HCT116 (cell line): Measurements from ENCODE around the gene APOBEC3B. TPM values are rescaled to one million over a fixed set of nuclear protein-coding genes. Genes with fewer than 3 reads are reported as not detected.

Source experiments
- ATAC-seq: fragments of 200-7000 bp; cut with Tn5 transposase; 2 replicates; pipeline ENCODE4 v1.9.1; 2020; ENCODE audit warnings: mild to moderate bottlenecking, moderate library complexity
- BruUV-seq: library from RNA; stranded (reverse); fragments of 400-500 nt; replicated peaks from 2 replicates; lab custom pipeline; 2021; lab: Mats Ljungman, UMichigan
- CTCF ChIA-PET: fragments of 300-600 bp; sonication (Branson Sonifier 250); formaldehyde crosslinking; loops from one replicate; lab custom pipeline; 2021; ENCODE audit warnings: antibody characterized with exemption; lab: Charles Lee
- POLR2A ChIA-PET: fragments of 300-600, 350-600 bp; sonication (Branson Sonifier 250); formaldehyde crosslinking; loops from one replicate; lab custom pipeline; 2021; ENCODE audit warnings: antibody characterized with exemption; lab: Charles Lee
- RAD21 ChIA-PET, 2 experiments: fragments of 300-600 bp; sonication (Branson Sonifier 250); formaldehyde crosslinking; loops; one replicate each; lab custom pipeline; 2023; ENCODE audit warnings: low total read pairs in 2 of 2; ENCODE audit not compliant: uncharacterized antibody in 2 of 2, unreplicated experiment in 2 of 2, low non-redundant PET in 1 of 2; lab: Charles Lee
- DNase-seq: peaks from one replicate; pipeline ENCODE4 v3.0.0-alpha.2; 2010; ENCODE audit warnings: low read depth, low spot score
- H2AFZ ChIP-seq: fragments of 200-600 bp; shearing (Covaris generic), sonication (generic); 2 replicates; pipeline ENCODE4 v1.6.1; 2017; ENCODE audit warnings: low read depth, mixed run types, mixed read lengths, antibody characterized with exemption, low read length; ENCODE audit not compliant: poor library complexity, severe bottlenecking
- H3K27ac ChIP-seq: 2 replicates; pipeline ENCODE4 v1.5.1; 2012; ENCODE audit warnings: low read depth, low read length
- H3K27me3 ChIP-seq: fragments of 200-600 bp; sonication (generic); 2 replicates; pipeline ENCODE4 v1.6.1; 2016; ENCODE audit warnings: mixed run types, low read length, mixed read lengths; ENCODE audit not compliant: insufficient read depth
- H3K36me3 ChIP-seq, 2 experiments: fragments of 200-500 bp in 1 of 2; fragments of 200-600 bp in 1 of 2; sonication (Bioruptor generic) in 1 of 2; sonication (generic) in 1 of 2; 2 replicates each; pipeline versions ENCODE4 v1.5.1 to v1.6.1; 2014 to 2016; ENCODE audit warnings: low read length in 2 of 2, inconsistent platforms in 1 of 2, mixed read lengths in 1 of 2, mixed run types in 1 of 2; ENCODE audit not compliant: insufficient read depth in 2 of 2, control insufficient read depth in 1 of 2
- H3K4me1 ChIP-seq, 2 experiments: fragments of 200-600 bp in 1 of 2; sonication (generic) in 1 of 2; 2 replicates each; pipeline versions ENCODE4 v1.5.1 to v1.6.1; 2012 to 2017; ENCODE audit warnings: low read length in 2 of 2, inconsistent platforms in 1 of 2, mild to moderate bottlenecking in 1 of 2, mixed read lengths in 1 of 2, mixed run types in 1 of 2, moderate library complexity in 1 of 2; ENCODE audit not compliant: insufficient read depth in 2 of 2, control insufficient read depth in 1 of 2
- H3K4me2 ChIP-seq: fragments of 200-600 bp; sonication (generic); 2 replicates; pipeline ENCODE4 v1.6.1; 2017; ENCODE audit warnings: mixed run types, low read length, mixed read lengths
- H3K4me3 ChIP-seq, 2 experiments: fragments of 200-600 bp in 1 of 2; sonication (generic) in 1 of 2; replicated peaks in 1 of 2; 2 replicates each; pipeline ENCODE4 v1.5.1; 2011 to 2016; ENCODE audit warnings: low read length in 2 of 2, control low read depth in 1 of 2, low read depth in 1 of 2, mild to moderate bottlenecking in 1 of 2, mixed read lengths in 1 of 2, mixed run types in 1 of 2
- H3K79me2 ChIP-seq: fragments of 200-600 bp; sonication (generic); 2 replicates; pipeline ENCODE4 v1.6.1; 2017; ENCODE audit warnings: mild to moderate bottlenecking, mixed run types, low read length, moderate library complexity, mixed read lengths; ENCODE audit not compliant: insufficient read depth
- H3K9ac ChIP-seq: fragments of 200-600 bp; sonication (generic); 2 replicates; pipeline ENCODE4 v1.6.1; 2016; ENCODE audit warnings: low read length, mixed read lengths
- H3K9me2 ChIP-seq: fragments of 200-600 bp; sonication (generic), shearing (Covaris generic); 2 replicates; pipeline ENCODE4 v1.6.1; 2017; ENCODE audit warnings: mixed run types, mild to moderate bottlenecking, moderate library complexity; ENCODE audit not compliant: insufficient read depth
- H3K9me3 ChIP-seq, 2 experiments: fragments of 200-500 bp in 1 of 2; fragments of 200-600 bp in 1 of 2; sonication (Bioruptor generic) in 1 of 2; sonication (generic) in 1 of 2; 2 replicates each; pipeline ENCODE4 v1.6.1; 2014 to 2017; ENCODE audit warnings: low read length in 2 of 2, mixed read lengths in 2 of 2, inconsistent platforms in 1 of 2, low read depth in 1 of 2, mild to moderate bottlenecking in 1 of 2, mixed run types in 1 of 2, moderate library complexity in 1 of 2; ENCODE audit not compliant: control insufficient read depth in 1 of 2, insufficient read depth in 1 of 2
- H4K20me1 ChIP-seq: fragments of 200-600 bp; sonication (generic), shearing (Covaris generic); 2 replicates; pipeline ENCODE4 v1.6.1; 2017; ENCODE audit warnings: mixed run types, mild to moderate bottlenecking, moderate library complexity; ENCODE audit not compliant: insufficient read depth
- CBX3 ChIP-seq: IDR thresholded peaks from 2 replicates; pipeline ENCODE4 v1.6.1; 2012; ENCODE audit warnings: low read depth
- CTCF ChIP-seq, 3 experiments: fragments of 200-600 bp in 1 of 3; sonication (generic) in 1 of 3; IDR thresholded peaks in 2 of 3; conservative IDR thresholded peaks in 1 of 3; 2 replicates each; pipeline ENCODE4 v1.5.1; 2012 to 2017; ENCODE audit warnings: low read depth in 2 of 3, low read length in 2 of 3, antibody characterized with exemption in 1 of 3, borderline replicate concordance in 1 of 3, control low read depth in 1 of 3, mild to moderate bottlenecking in 1 of 3, mixed read lengths in 1 of 3, mixed run types in 1 of 3, moderate library complexity in 1 of 3; ENCODE audit not compliant: insufficient read depth in 1 of 3
- EZH2phosphoT487 ChIP-seq: fragments of 200-600 bp; IDR thresholded peaks from 2 replicates; pipeline ENCODE4 v1.6.1; 2018; ENCODE audit warnings: antibody characterized with exemption, borderline replicate concordance
- FOSL1 ChIP-seq: IDR thresholded peaks from 2 replicates; pipeline ENCODE4 v1.6.1; 2012; ENCODE audit warnings: low read depth
- JUND ChIP-seq: IDR thresholded peaks from 2 replicates; pipeline ENCODE4 v1.6.1; 2012
- MAX ChIP-seq: IDR thresholded peaks from 2 replicates; pipeline ENCODE4 v1.6.1; 2012
- POLR2AphosphoS5 ChIP-seq: IDR thresholded peaks from 2 replicates; pipeline ENCODE4 v1.6.1; 2011; ENCODE audit warnings: mild to moderate bottlenecking, low read depth, low read length, moderate library complexity
- RAD21 ChIP-seq: IDR thresholded peaks from 2 replicates; pipeline ENCODE4 v1.6.1; 2012; ENCODE audit warnings: low read depth, mild to moderate bottlenecking
- TCF7L2 ChIP-seq: IDR thresholded peaks from 2 replicates; pipeline ENCODE4 v1.7.0; 2011; ENCODE audit warnings: borderline replicate concordance, inconsistent platforms; ENCODE audit not compliant: insufficient read depth, insufficient read length; ENCODE audit errors: extremely low read depth
- YY1 ChIP-seq: IDR thresholded peaks from 2 replicates; pipeline ENCODE4 v1.6.1; 2011; ENCODE audit warnings: low read length, low read depth, moderate library complexity, mild to moderate bottlenecking; ENCODE audit not compliant: insufficient replicate concordance; ENCODE audit errors: extremely low read depth
- ZBTB33 ChIP-seq: IDR thresholded peaks from 2 replicates; pipeline ENCODE4 v1.6.1; 2011; ENCODE audit warnings: mild to moderate bottlenecking, low read length, moderate library complexity; ENCODE audit not compliant: insufficient replicate concordance; ENCODE audit errors: extremely low read depth
- intact Hi-C: fragments of 100-400 bp; cut with micrococcal nuclease; formaldehyde crosslinking; loops from 2 replicates; pipeline ENCODE4 v1.10.0; 2022
- total RNA-seq: library from RNA; stranded (reverse); gene quantifications from one replicate; pipeline ENCODE4 v1.2.1, GENCODE V29; 2021; ENCODE audit not compliant: unreplicated experiment

The APOBEC3B gene
- total RNA-seq, 1 experiment from 2014 or later = 10.3 TPM

GRCh38 chr22:38973289-38974169, 8.6 kb upstream of the APOBEC3B start:
- ATAC-seq (peak; percentile 79), DNase-seq (no peak)
- no peak for TF ChIP-seq YY1
- TF ChIP-seq ZBTB33 = no peak
- TF ChIP-seq RAD21 = peak; percentile 70
- no peak for TF ChIP-seq FOSL1
- no peak for TF ChIP-seq EZH2phosphoT487
- TF ChIP-seq JUND = no peak
- peak; percentile 61 to 68 (median 67) for TF ChIP-seq CTCF (IDR thresholded peaks at IDR 0.05 in 2 of 3, conservative IDR thresholded peaks at IDR 0.05 in 1 of 3; ENCODE audit: borderline replicate concordance in 1 of 3, insufficient read depth in 1 of 3, low read depth in 2 of 3, low read length in 2 of 3)
- no peak for TF ChIP-seq MAX
- no peak for TF ChIP-seq CBX3
- no peak for TF ChIP-seq POLR2AphosphoS5
- no peak for TF ChIP-seq TCF7L2
- ChIA-PET RAD21 (interaction anchor here in 1 of 2 experiments (0.6 kb wide), 1 partner anchor 29 kb away, joined by 3 read pairs; no protein-coding TSS in a partner anchor), CTCF (interaction anchor here (0.8 kb wide), 1 partner anchor 8 kb away, joined by 3 read pairs; the partner anchor contains the start of gene APOBEC3B), POLR2A (no interaction called here)
- no peak overlapping the region for H3K9ac ChIP-seq
- H3K27me3 ChIP-seq = no peaks in the 10 kb centered on the region
- H3K79me2 ChIP-seq = no peaks in the 10 kb centered on the region
- H3K4me1 ChIP-seq = no peaks in the 10 kb centered on the region
- H3K9me3 ChIP-seq = no peaks in the 10 kb centered on the region
- H3K4me2 ChIP-seq = peak overlapping the region; percentile 37; the same call in 1 of the 2 replicates
- no peaks in the 10 kb centered on the region for H4K20me1 ChIP-seq
- no peak overlapping the region for H2AFZ ChIP-seq
- intact Hi-C loops = no loop called here
- BruUV-seq = no TSS peak
- H3K36me3 ChIP-seq = no peaks in the 10 kb centered on the region
- H3K27ac ChIP-seq = no peak overlapping the region
- H3K9me2 ChIP-seq = no peaks in the 10 kb centered on the region
- H3K4me3 ChIP-seq = no peak overlapping the region
